HepG2 (cell line): ENCODE measurements around the gene CALN1. TPM values are rescaled to one million over a fixed set of nuclear protein-coding genes. Genes with fewer than 3 reads are reported as not detected.

Source experiments
- CSRNP1 ChIP-seq: sonication (generic); formaldehyde crosslinking; IDR thresholded peaks from 2 replicates; pipeline ENCODE4 v1.8.1; 2023; ENCODE audit warnings: mild to moderate bottlenecking, missing genetic modification reagents
- DNMT1 ChIP-seq: sonication (generic); formaldehyde crosslinking; IDR thresholded peaks from 2 replicates; pipeline ENCODE4 v1.5.1; 2020; ENCODE audit warnings: mild to moderate bottlenecking, missing genetic modification reagents
- IRF9 ChIP-seq: sonication (generic); formaldehyde crosslinking; IDR thresholded peaks from 2 replicates; pipeline ENCODE4 v1.8.0; 2022; ENCODE audit warnings: missing genetic modification reagents, mild to moderate bottlenecking, borderline replicate concordance
- SOX13 ChIP-seq, 3 experiments: fragments of 450-650 bp in 1 of 3; sonication (generic) in 1 of 3; formaldehyde crosslinking in 1 of 3; IDR thresholded peaks in 2 of 3; conservative IDR thresholded peaks in 1 of 3; 2 replicates each; pipeline versions ENCODE4 v1.5.0 to v1.6.1; 2016 to 2020; ENCODE audit warnings: antibody characterized with exemption in 1 of 3, mild to moderate bottlenecking in 1 of 3, missing compliant biosample characterization in 1 of 3, missing genetic modification reagents in 1 of 3, moderate library complexity in 1 of 3
- SPEN ChIP-seq: sonication (generic); formaldehyde crosslinking; IDR thresholded peaks from 2 replicates; pipeline ENCODE4 v1.5.1; 2020; ENCODE audit warnings: low read depth, mild to moderate bottlenecking, missing genetic modification reagents
- ZKSCAN1 ChIP-seq: fragments of 150-350 bp; IDR thresholded peaks from 2 replicates; pipeline ENCODE4 v1.6.1; 2014; ENCODE audit warnings: low read length
- ZNF687 ChIP-seq: sonication (generic); formaldehyde crosslinking; IDR thresholded peaks from 2 replicates; pipeline ENCODE4 v1.5.1; 2020; ENCODE audit warnings: mild to moderate bottlenecking, missing genetic modification reagents, moderate library complexity
- ZNF747 ChIP-seq: sonication (generic); formaldehyde crosslinking; IDR thresholded peaks from 2 replicates; pipeline ENCODE4 v1.8.1; 2023; ENCODE audit warnings: missing genetic modification reagents, mild to moderate bottlenecking, borderline replicate concordance
- polyA plus RNA-seq, 8 experiments: library from polyadenylated mRNA; depleted of rRNA in 3 of 8; stranded (reverse) in 7 of 8; unstranded in 1 of 8; fragments of >200 nt; fragmentation: Illumina TruSeq in 4 of 8; extraction: Trizol in 4 of 8; gene quantifications; 2 replicates each; pipeline versions ENCODE4 v1.2.1 to v1.2.3, GENCODE V29; 2011 to 2016; ENCODE audit warnings: low read depth in 4 of 8, missing spikeins in 1 of 8, mixed read lengths in 1 of 8; ENCODE audit not compliant: insufficient read depth in 1 of 8
- total RNA-seq, 5 experiments: library from RNA; depleted of rRNA; stranded (reverse); fragments of >200 nt; fragmentation: Illumina TruSeq; extraction: Trizol; gene quantifications; 2 replicates each; pipeline ENCODE4 v1.2.3, GENCODE V29; 2016; ENCODE audit warnings: low read depth in 1 of 5

CALN1 gene
- total and polyA plus RNA-seq, 2 of the 13 experiments (the other 11 are each of a cell fraction or from before 2014, with no cell fraction given) = not detected

- TF ChIP-seq ZNF687 = no peak
- no peak for TF ChIP-seq DNMT1
- no peak for TF ChIP-seq SPEN (CRISPR knock-in tag)
- TF ChIP-seq SOX13 (IDR thresholded peaks at IDR 0.05) = no peak
- TF ChIP-seq SOX13 (CRISPR knock-in tag; conservative IDR thresholded peaks at IDR 0.05 in 1 of 2, IDR thresholded peaks at IDR 0.05 in 1 of 2) = no peak
- TF ChIP-seq ZKSCAN1 = no peak
- TF ChIP-seq ZNF747 (CRISPR knock-in tag) = no peak
- TF ChIP-seq CSRNP1 = no peak
- TF ChIP-seq IRF9 (CRISPR knock-in tag) = no peak
These were observed 429.3 kb downstream of the CALN1 start (continued) for GRCh38 chr7:71982851-71983250.
